Right lobe of liver (tissue), 6 donors: ENCODE data around the gene RBCK1. TPM values are rescaled to one million over a fixed set of nuclear protein-coding genes. Genes with fewer than 3 reads are reported as not detected.
A peak's percentile ranks its signal among the peaks of the same experiment; 100 is the strongest.

Source experiments
- ATAC-seq, 4 donors: fragments of 200-7000 bp; cut with Tn5 transposase; one replicate each; pipeline ENCODE4 v1.9.1; 2020; ENCODE audit warnings: mild to moderate bottlenecking in 4 of 4, moderate library complexity in 4 of 4
- DNase-seq, 3 donors: peaks; one replicate each; pipeline ENCODE4 v3.0.0-alpha.2; 2020
- H3K27ac ChIP-seq, 3 donors: fragments of 200-600 bp; one replicate each; pipeline ENCODE4 v1.8.0; 2022
- H3K27me3 ChIP-seq, 2 donors: fragments of 200-600 bp; one replicate each; pipeline ENCODE4 v1.8.0; 2022
- H3K36me3 ChIP-seq, 4 donors: fragments of 200-600 bp; sonication (generic) in 1 of 4; one replicate each; pipeline versions ENCODE4 v1.5.1 to v1.8.0; 2017 to 2022; ENCODE audit warnings: control low read depth in 1 of 4
- H3K4me1 ChIP-seq, 4 donors: fragments of 200-600 bp; sonication (generic) in 1 of 4; one replicate each; pipeline versions ENCODE4 v1.5.1 to v1.8.0; 2017 to 2022; ENCODE audit warnings: control low read depth in 1 of 4
- H3K4me3 ChIP-seq, 3 donors: fragments of 200-600 bp; one replicate each; pipeline ENCODE4 v1.8.0; 2022
- H3K9me3 ChIP-seq, 4 donors: fragments of 200-600 bp; sonication (generic) in 1 of 4; one replicate each; pipeline versions ENCODE4 v1.5.1 to v1.8.0; 2017 to 2022; ENCODE audit warnings: control low read depth in 1 of 4
- POLR2A ChIP-seq: fragments of 450-650 bp; IDR thresholded peaks from one replicate; pipeline ENCODE4 v1.6.1; 2017; ENCODE audit warnings: antibody characterized with exemption, mild to moderate bottlenecking
- WGBS: methylation state at CpG from one replicate; pipeline ENCODE4 v1.1.6; 2018; ENCODE audit warnings: low coverage, low lambda C conversion rate; ENCODE audit not compliant: insufficient coverage; ENCODE audit errors: missing lambda C conversion rate; 5-methylcytosine and 5-hydroxymethylcytosine counted together
- intact Hi-C, 2 donors: fragments of 100-400 bp; cut with DNase I; formaldehyde crosslinking; loops; one replicate each; pipeline versions ENCODE4 v1.11.2 to v1.14.1; 2022
- total RNA-seq, 6 experiments: library from RNA; depleted of rRNA in 2 of 6; stranded (reverse); fragments of >200 nt in 2 of 6; fragmentation: NEBNext Ultra II Directional in 3 of 6; extraction: Animal tissue kit (Norgen Biotek cat#: 25700) in 3 of 6; gene quantifications; one replicate each; pipeline versions ENCODE4 v1.1.0 to v1.2.4, GENCODE V29; 2016 to 2023
- TF ChIP-seq, protein P1 (sequence below), 4 donors: fragments of 200-600 bp in 3 of 4; fragments of 450-650 bp in 1 of 4; IDR thresholded peaks; one replicate each; pipeline versions ENCODE4 v1.5.1 to v1.8.0; 2016 to 2022; ENCODE audit warnings: antibody characterized with exemption in 4 of 4, mild to moderate bottlenecking in 2 of 4
- donor health status: DM: no; HTN: yes; CAD: no.
- donor health status: DM: no; HTN: no; CAD: no.
- donor health status: DM: no; HTN: no; CAD: no.
- donor health status: DM: no; HTN: yes; CAD: no.
- donor health status: DM: no; HTN: yes; CAD: no.

Gene RBCK1
- total RNA-seq, 6 experiments from 2014 or later = 63.1 to 113 (median 85.6) TPM

DNA sequence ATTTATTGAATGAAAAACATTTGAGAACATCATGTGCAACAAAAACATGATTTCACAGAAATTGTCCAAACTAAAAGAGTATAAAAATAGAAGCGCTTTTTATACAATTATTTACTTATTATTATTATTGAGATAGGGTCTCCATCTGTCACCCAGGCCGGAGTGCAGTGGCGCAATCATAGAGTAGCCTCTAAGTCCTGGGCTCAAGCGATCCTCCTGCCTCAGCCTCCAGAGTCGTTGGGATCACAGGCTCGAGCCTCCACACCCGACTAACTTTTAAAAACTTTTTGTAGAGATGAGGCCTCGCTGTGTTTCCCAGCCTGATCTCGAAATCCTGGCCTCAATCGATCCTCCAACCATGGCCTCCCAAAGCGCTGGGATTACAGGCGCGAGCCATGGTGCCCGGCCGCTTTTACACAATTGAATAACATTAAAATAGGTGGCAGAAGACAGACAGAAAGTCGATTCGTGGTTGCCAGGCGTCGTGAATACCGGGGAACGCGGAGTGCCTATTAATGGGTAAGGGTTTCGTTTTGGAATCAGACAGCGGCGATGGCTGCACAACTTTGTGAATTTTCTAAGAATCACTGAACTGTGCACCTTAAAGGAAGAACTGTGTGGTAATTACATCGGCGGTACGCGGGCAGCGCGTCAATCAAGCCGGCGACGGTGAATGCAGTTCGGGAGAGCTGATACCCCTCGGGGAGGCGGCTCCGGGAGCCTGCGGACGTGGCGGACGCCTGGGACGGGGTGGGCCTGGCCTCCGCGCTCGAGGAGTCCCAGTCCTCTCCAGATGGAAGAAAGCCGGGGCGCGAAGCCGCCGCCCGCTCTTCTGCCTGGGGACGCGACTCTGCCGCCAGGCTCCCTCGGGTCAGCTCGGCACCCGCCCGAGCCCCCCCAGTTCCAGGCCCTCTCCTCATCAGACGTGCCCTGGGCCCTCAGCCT, 53.4 kb downstream of the RBCK1 start:
- Histone ChIP-seq H3K4me1 (peaks cover 0 to 24% (median 9%) of the 10 kb centered on the region in 4 donors), H3K4me3 (peak overlapping the region; percentile 70 to 88 (median 81)), H3K27me3 (no peaks in the 10 kb centered on the region), H3K36me3 (no peaks in the 10 kb centered on the region), H3K27ac (peak overlapping the region; percentile 90 to 96 (median 94)), H3K9me3 (no peaks in the 10 kb centered on the region)
- WGBS = 8% methylated on average over 25 of the region's 60 CpGs
- peak; percentile 54 to 67 (median 63) for ATAC-seq
- intact Hi-C loops = no loop called here
- peak in 2 of 3 donors; percentile 67 to 70 for DNase-seq
- no peak for TF ChIP-seq POLR2A
- TF ChIP-seq, protein P1, sequence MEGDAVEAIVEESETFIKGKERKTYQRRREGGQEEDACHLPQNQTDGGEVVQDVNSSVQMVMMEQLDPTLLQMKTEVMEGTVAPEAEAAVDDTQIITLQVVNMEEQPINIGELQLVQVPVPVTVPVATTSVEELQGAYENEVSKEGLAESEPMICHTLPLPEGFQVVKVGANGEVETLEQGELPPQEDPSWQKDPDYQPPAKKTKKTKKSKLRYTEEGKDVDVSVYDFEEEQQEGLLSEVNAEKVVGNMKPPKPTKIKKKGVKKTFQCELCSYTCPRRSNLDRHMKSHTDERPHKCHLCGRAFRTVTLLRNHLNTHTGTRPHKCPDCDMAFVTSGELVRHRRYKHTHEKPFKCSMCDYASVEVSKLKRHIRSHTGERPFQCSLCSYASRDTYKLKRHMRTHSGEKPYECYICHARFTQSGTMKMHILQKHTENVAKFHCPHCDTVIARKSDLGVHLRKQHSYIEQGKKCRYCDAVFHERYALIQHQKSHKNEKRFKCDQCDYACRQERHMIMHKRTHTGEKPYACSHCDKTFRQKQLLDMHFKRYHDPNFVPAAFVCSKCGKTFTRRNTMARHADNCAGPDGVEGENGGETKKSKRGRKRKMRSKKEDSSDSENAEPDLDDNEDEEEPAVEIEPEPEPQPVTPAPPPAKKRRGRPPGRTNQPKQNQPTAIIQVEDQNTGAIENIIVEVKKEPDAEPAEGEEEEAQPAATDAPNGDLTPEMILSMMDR (IDR thresholded peaks at IDR 0.05) = no peak

GRCh38 chr20:462199-462991, 54.3 kb downstream of the RBCK1 start, which contains the start of gene TBC1D20:
Gene TBC1D20, minus strand, starts transcription at chr20:462533. Its CDS starts 128 bp downstream, at chr20:462405.
- Histone ChIP-seq H3K27me3 (no peaks in the 10 kb centered on the region), H3K9me3 (no peaks in the 10 kb centered on the region), H3K36me3 (no peaks in the 10 kb centered on the region), H3K4me3 (peak within 1 kb of the TSS; percentile 70 to 88 (median 81)), H3K27ac (peak within 1 kb of the TSS; percentile 90 to 96 (median 94)), H3K4me1 (peaks cover 0 to 24% (median 9%) of the 10 kb centered on the region in 4 donors)
- ATAC-seq (peak; percentile 93 to 97 (median 94)), DNase-seq (peak; percentile 88 to 92 (median 90))
- intact Hi-C loops = no loop called here
- WGBS = 3% methylated on average over 18 of the region's 80 CpGs
- TF ChIP-seq POLR2A = peak; percentile 93
- TF ChIP-seq, protein P1 (IDR thresholded peaks at IDR 0.05) = peak in 3 of 4 donors; percentile 4 to 22 (median 9)

GRCh38 chr20:467755-468154, 59.7 kb downstream of the RBCK1 start:
- no peak for TF ChIP-seq POLR2A
- TF ChIP-seq, protein P1 (IDR thresholded peaks at IDR 0.05) = no peak
- DNase-seq = no peak
- Histone ChIP-seq H3K4me3 (no peak overlapping the region), H3K9me3 (peaks cover 0 to 9% (median 0%) of the 10 kb centered on the region in 4 donors), H3K36me3 (no peaks in the 10 kb centered on the region), H3K27ac (no peak overlapping the region), H3K4me1 (peaks cover 0 to 9% (median 0%) of the 10 kb centered on the region in 4 donors), H3K27me3 (no peaks in the 10 kb centered on the region)
- intact Hi-C loops = no loop called here
- no peak for ATAC-seq
- 94% methylated on average over 7 of the region's 7 CpGs for WGBS

DNA sequence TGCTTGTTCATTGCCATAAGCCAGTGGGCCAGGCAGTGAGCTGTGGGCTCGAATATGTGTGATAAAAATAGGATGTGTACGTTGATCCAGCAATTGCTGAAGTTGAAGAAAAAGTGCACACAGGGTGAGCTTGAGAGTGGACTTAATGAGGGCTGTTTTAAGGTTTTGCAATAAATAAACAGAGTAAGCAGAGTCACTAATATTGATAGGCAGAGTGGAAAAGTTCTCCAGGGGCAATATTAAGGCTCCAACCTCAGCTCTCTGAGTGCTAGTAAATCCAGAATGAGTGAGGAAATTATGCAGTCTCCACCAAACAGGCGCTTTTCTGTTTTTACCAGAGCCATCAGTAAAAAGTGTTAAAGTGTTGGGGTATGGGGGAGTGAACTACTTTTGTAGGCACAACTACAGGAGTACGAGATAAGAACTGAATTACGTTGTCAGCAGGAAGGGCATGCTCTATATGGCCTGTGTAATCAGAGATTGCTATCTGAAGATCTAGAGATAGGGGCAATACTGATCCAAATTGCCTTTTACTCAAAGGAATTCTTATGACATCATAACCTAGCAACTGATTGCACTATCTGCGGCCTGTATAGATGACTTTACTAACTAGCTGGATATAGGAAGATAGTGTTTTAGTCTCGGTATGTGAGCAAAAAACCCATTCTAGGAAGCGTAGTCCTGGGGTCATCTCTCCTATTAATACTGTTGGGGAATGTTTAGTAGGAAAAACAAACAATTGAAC, 61.8 kb downstream of the RBCK1 start:
- ATAC-seq = peak in 2 of 4 donors; percentile 52 to 53
- 53% methylated on average over 8 of the region's 8 CpGs for WGBS
- H3K4me1 ChIP-seq = peaks cover 0 to 6% (median 0%) of the 10 kb centered on the region in 4 donors
- intact Hi-C loops = no loop called here
- H3K27ac ChIP-seq = no peak overlapping the region
- TF ChIP-seq, protein P1 (IDR thresholded peaks at IDR 0.05) = no peak
- no peak for TF ChIP-seq POLR2A
- peaks cover 0 to 9% (median 0%) of the 10 kb centered on the region in 4 donors for H3K9me3 ChIP-seq
- no peak overlapping the region for H3K4me3 ChIP-seq
- H3K36me3 ChIP-seq = no peaks in the 10 kb centered on the region
- DNase-seq = no peak
- H3K27me3 ChIP-seq = no peaks in the 10 kb centered on the region
